ENCODE measurements around the gene DNAH6. TPM values are rescaled to one million over a fixed set of nuclear protein-coding genes. Genes with fewer than 3 reads are reported as not detected.

DNAH6 gene, protein sequence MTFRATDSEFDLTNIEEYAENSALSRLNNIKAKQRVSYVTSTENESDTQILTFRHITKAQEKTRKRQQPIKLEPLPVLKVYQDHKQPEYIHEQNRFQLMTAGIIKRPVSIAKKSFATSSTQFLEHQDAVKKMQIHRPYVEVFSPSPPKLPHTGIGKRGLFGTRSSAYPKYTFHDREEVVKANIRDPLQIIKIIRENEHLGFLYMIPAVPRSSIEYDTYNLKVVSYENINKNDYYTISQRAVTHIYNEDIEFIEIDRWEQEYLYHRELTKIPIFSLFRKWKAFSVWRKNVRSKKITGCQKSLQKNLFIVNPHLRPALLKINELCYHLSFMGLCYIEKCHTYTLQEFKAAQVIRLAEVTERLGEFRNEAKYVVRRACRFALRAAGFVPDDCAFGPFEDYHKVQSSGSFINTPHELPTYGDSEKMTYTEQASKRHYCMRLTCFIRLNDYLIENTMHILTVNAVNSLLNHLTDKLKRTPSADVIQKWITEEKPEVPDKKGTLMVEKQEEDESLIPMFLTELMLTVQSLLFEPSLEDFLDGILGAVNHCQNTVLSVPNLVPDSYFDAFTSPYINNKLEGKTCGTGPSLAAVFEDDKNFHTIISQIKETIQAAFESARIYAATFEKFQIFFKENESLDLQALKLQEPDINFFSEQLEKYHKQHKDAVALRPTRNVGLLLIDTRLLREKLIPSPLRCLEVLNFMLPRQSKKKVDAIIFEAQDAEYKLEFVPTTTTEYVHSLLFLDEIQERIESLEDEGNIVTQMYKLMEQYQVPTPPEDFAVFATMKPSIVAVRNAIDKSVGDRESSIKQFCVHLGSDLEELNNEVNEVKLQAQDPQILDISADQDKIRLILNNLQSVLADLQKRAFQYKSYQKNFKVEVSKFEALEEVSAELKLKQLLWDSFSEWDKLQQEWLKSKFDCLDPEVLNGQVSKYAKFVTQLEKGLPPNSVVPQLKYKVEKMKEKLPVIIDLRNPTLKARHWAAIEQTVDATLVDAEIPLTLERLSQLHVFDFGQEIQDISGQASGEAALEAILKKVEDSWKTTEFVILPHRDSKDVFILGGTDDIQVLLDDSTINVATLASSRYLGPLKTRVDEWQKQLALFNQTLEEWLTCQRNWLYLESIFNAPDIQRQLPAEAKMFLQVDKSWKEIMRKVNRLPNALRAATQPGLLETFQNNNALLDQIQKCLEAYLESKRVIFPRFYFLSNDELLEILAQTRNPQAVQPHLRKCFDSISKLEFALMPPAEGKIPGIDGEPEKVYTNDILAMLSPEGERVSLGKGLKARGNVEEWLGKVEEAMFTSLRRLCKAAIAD (N-terminal part only)
- total RNA-seq (2021; ENCODE audit: unreplicated experiment): 1.6 TPM
- polyA plus RNA-seq (2012): 0.12 and 0.22 TPM in 2 replicates
- percentile 35 among the genes with signal in this experiment for Bru-seq, nascent RNA
- percentile 24 among the genes with signal in this experiment for BruChase-seq, experiment 1, labeled RNA remaining after a 6-hour chase
- percentile 33 among the genes with signal in this experiment for BruChase-seq, experiment 2, labeled RNA remaining after a 2-hour chase
- long read RNA-seq, partial matches to known transcripts: 0 of 3 reads
- long read RNA-seq, other reads (novel, unspliced or antisense): 3 of 3 reads

DNA sequence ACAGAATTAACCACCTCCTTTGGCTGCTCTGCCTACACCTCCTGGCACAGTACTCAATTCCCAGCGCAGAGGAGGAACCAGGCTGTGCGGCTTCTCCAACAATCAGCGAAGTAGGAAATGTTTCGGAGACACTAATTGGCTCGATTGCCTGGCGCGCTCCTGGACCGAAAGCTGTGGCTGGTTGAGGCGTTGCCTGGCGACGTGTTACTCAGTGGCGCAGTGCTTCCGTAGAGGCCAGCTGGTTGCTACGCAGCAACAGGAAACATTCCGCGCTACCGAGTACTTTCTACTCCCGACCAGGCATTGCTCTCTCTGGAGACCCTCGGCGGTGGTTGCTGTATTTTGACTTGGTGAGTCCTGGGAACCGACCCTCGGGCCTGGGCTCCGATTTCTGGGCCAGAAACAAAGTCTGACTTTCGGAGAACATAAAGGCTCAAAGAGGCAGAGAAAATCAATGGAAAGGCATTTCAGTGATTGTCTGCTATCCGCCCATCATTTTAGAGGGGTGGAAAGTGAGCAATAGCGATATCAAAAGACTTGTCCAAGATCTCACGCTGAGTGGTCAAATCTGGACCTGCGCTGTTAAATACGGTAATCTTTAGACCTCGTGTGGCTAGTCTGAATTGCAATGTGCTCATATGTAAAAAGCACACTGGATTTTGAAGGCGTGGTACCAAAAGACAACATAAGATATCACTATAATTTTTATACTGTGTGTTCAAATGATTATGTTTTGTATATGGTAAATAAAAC is at the start of gene DNAH6:
Gene DNAH6 (plus strand): TSS at position 265 of the 753 bp plus-strand sequence. CDS start 1,329 bp downstream, outside the sequence.
- H2AFZ ChIP-seq (ENCODE audit: low read depth, low read length, poor library complexity, severe bottlenecking): peak within 1 kb of the TSS; percentile 46
- peak; percentile 66 for DNase-seq (ENCODE audit: low read depth, low spot score)
- no peak within 1 kb of the TSS for H3K27ac ChIP-seq (ENCODE audit: low read depth, low read length)
- CTCF ChIA-PET: interaction anchor here (1.2 kb wide), 1 partner anchor 10 kb away, joined by 3 read pairs; no protein-coding TSS in a partner anchor
- intact Hi-C loops (cut with micrococcal nuclease): no loop called here
- peaks cover 2 to 9% of the 10 kb centered on the region in 2 experiments; a peak in 2 of 4 replicates for H3K4me1 ChIP-seq (ENCODE audit: control insufficient read depth in 1 of 2, insufficient read depth in 2 of 2, low read length in 2 of 2)
- peak within 1 kb of the TSS; percentile 62 for H3K9ac ChIP-seq (ENCODE audit: low read length)
- peak; percentile 99 for ATAC-seq
- no TSS peak for BruUV-seq (replicated peaks)
- no peaks in the 10 kb centered on the region for H3K9me3 ChIP-seq (ENCODE audit: control insufficient read depth in 1 of 2, insufficient read depth in 1 of 2, low read depth in 1 of 2, low read length in 2 of 2)
- H3K27me3 ChIP-seq (ENCODE audit: insufficient read depth, low read length): no peaks in the 10 kb centered on the region
- H4K20me1 ChIP-seq (ENCODE audit: insufficient read depth): no peaks in the 10 kb centered on the region
- POLR2A ChIA-PET: interaction anchor here (1.8 kb wide), 1 partner anchor 10 kb away, joined by 6 read pairs; no protein-coding TSS in a partner anchor
- H3K4me2 ChIP-seq (ENCODE audit: low read length): peak within 1 kb of the TSS; percentile 78
- RAD21 ChIA-PET (ENCODE audit: low non-redundant PET in 1 of 2, low total read pairs in 2 of 2, uncharacterized antibody in 2 of 2, unreplicated experiment in 2 of 2): no interaction called here
- H3K79me2 ChIP-seq (ENCODE audit: insufficient read depth, low read length): no peaks in the 10 kb centered on the region
- no peaks in the 10 kb centered on the region for H3K36me3 ChIP-seq (ENCODE audit: control insufficient read depth in 1 of 2, insufficient read depth in 2 of 2, low read length in 2 of 2)
- no peaks in the 10 kb centered on the region for H3K9me2 ChIP-seq (ENCODE audit: insufficient read depth)
- H3K4me3 ChIP-seq (replicated peaks in 1 of 2; ENCODE audit: low read depth in 1 of 2, low read length in 2 of 2): peak within 1 kb of the TSS; percentile 48 to 62
- TF ChIP-seq EZH2phosphoT487 (IDR thresholded peaks at IDR 0.05; ENCODE audit: borderline replicate concordance): no peak
- TF ChIP-seq SP1 (IDR thresholded peaks at IDR 0.05; ENCODE audit: low read depth): peak; percentile 50; the same call in 1 of the 2 replicates
- TF ChIP-seq ZNF274 (IDR thresholded peaks at IDR 0.05; ENCODE audit: low read depth, low read length): no peak
